Cardiac fibroblast (primary cell): ENCODE results near the gene MROH7.

ENCODE experiments used
- DNase-seq, 2 donors: peaks; one replicate each; pipeline versions ENCODE4 v3.0.0 to v3.0.0-alpha.2; 2010; ENCODE audit warnings: low read depth in 2 of 2
- H3K4me3 ChIP-seq, 2 donors: replicated peaks in 1 of 2; 1 replicate in 1 of 2; 2 replicates in 1 of 2; pipeline ENCODE4 v1.5.1; 2011; ENCODE audit warnings: low read depth in 2 of 2, low read length in 2 of 2, mild to moderate bottlenecking in 2 of 2, moderate library complexity in 1 of 2
- CTCF ChIP-seq: IDR thresholded peaks from one replicate; pipeline ENCODE4 v1.5.1; 2011; ENCODE audit warnings: low read depth, mild to moderate bottlenecking, low read length, inconsistent platforms

The MROH7 gene

GRCh38 chr1:54667797-54668196, 26.2 kb downstream of the MROH7 start:
- no peak for DNase-seq
- no peak for TF ChIP-seq CTCF
- no peak overlapping the region for H3K4me3 ChIP-seq

DNA sequence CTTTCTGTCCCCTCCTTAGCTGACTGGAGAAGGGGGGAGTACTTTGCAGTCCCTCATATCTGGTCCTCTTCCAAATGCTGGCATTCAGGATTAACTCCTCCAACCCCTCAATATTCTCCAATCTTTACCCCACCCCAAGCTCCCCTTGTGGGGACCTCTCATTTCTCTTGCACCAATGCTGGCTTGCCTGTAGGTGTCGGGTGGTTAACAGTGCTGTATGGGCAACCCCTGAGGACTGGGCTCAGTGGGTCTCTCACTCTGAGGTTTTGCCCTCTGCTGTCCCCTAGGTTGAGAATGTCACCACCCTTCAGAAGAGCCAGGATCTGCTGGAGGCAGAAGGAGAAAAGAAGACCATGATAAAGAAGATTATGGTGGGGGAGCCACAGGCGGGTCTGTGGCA, 27.0 kb downstream of the MROH7 start:
- H3K4me3 ChIP-seq = no peak overlapping the region
- TF ChIP-seq CTCF = no peak
- no peak for DNase-seq

- peak; percentile 97 for TF ChIP-seq CTCF
- H3K4me3 ChIP-seq = no peak overlapping the region
- DNase-seq = peak; percentile 59 to 65
Measured at GRCh38 chr1:54671985-54672608, 30.5 kb downstream of the MROH7 start.

DNA sequence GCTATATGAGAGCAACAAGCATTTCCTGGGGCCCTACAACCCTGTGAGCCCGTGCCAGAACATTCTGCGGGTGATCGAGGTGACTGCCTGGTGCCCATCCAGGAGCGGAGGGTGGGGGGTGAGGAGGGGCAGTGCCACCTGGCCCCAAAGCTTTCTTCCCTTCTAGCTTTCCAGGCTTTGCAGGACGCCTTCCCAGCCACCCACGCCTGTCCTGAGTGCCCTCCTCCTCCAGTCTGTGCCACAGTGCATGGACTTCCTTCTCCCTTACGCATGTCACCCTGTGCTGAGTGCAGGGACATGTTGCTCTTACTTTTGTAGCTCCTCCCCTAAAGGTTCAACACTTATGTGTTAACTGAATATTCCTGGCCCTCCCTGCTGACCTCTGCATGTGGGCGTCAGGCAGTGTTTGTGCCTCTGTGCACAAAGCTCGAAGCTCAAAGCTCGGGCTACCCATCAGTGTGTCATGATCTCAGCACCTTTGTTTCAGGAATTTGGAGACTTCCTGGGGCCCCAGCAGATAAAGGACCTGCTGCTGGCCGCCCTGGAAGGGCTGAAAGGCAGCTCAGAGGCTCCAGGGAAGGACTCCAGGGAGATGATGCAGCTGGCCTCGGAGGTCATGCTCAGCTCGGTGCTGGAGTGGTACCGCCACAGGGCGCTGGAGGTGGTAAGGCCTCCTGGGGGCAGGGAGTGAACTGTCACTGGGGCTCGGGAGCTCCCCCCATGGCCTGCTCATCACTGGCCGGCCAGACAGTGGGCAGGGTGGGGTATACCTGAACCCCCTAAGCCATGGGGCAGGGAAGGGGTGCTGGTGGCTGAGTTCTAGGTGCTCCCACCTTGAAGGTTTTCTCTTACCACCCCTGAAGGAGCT, 37.4 kb downstream of the MROH7 start:
- no peak for TF ChIP-seq CTCF

DNA sequence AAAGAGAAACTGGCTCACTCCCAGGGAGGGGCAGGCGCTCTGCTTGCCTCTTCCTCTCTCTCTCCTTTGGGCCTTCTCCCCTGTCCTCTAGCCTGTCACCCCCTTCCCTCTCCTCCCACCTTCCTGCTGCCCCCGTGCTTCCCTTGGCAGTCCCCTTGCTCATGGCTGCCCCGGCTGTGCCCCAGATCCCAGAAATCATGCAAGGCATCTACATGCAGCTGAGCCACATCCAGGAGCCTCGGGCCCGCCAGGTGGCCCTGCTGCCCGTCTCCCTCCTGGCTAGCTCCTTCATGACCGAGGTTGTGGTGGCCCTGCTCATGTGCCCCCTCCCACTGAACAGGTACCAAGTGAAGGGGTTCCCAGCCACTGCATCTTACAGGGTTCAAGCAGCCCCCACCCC, 38.1 kb downstream of the MROH7 start:
- H3K4me3 ChIP-seq = no peak overlapping the region
- DNase-seq = no peak
- TF ChIP-seq CTCF = no peak

More for the DNA sequence above, 37.4 kb downstream of the MROH7 start:
- DNase-seq = no peak
- no peak overlapping the region for H3K4me3 ChIP-seq

GRCh38 chr1:54680387-54680786, 38.8 kb downstream of the MROH7 start:
- H3K4me3 ChIP-seq = no peak overlapping the region
- DNase-seq = no peak
- no peak for TF ChIP-seq CTCF
